Lung (tissue), 12 donors: ENCODE results near the gene TMEM86A. TPM values are rescaled to one million over a fixed set of nuclear protein-coding genes. Genes with fewer than 3 reads are reported as not detected.

Experiments
- ATAC-seq: fragments of 200-7000 bp; cut with Tn5 transposase; one replicate; pipeline ENCODE4 v1.9.1; 2020; ENCODE audit warnings: moderate number of reproducible peaks; ENCODE audit not compliant: insufficient read depth, low FRiP score
- DNase-seq, 3 donors: peaks; one replicate each; pipeline ENCODE4 v3.0.0-alpha.2; 2013 to 2017
- H3K27ac ChIP-seq, 2 donors: one replicate each; pipeline ENCODE4 v1.5.1; 2013; ENCODE audit warnings: mild to moderate bottlenecking in 2 of 2, moderate library complexity in 2 of 2, control low read depth in 1 of 2, inconsistent platforms in 1 of 2, low read depth in 1 of 2, low read length in 1 of 2
- H3K27me3 ChIP-seq, 3 donors: one replicate each; pipeline ENCODE4 v1.5.1; 2013; ENCODE audit warnings: low read length in 2 of 3; ENCODE audit not compliant: control insufficient read depth in 3 of 3, insufficient read depth in 3 of 3
- H3K36me3 ChIP-seq, 4 donors: one replicate each; pipeline ENCODE4 v1.5.1; 2013; ENCODE audit warnings: low read length in 4 of 4, mild to moderate bottlenecking in 1 of 4, moderate library complexity in 1 of 4; ENCODE audit not compliant: control insufficient read depth in 4 of 4, insufficient read depth in 4 of 4
- H3K4me1 ChIP-seq, 5 donors: one replicate each; pipeline ENCODE4 v1.5.1; 2013; ENCODE audit warnings: low read length in 5 of 5, mild to moderate bottlenecking in 2 of 5, moderate library complexity in 1 of 5; ENCODE audit not compliant: control insufficient read depth in 5 of 5, insufficient read depth in 5 of 5
- H3K4me3 ChIP-seq: one replicate; pipeline ENCODE4 v1.5.1; 2013; ENCODE audit warnings: mild to moderate bottlenecking, control low read depth, moderate library complexity
- H3K9ac ChIP-seq, 2 donors: one replicate each; pipeline ENCODE4 v1.5.1; 2013; ENCODE audit warnings: low read length in 2 of 2, control low read depth in 1 of 2; ENCODE audit not compliant: insufficient read depth in 1 of 2
- H3K9me3 ChIP-seq, 4 donors: one replicate each; pipeline ENCODE4 v1.5.1; 2013; ENCODE audit warnings: low read length in 3 of 4, mild to moderate bottlenecking in 1 of 4, moderate library complexity in 1 of 4; ENCODE audit not compliant: control insufficient read depth in 4 of 4, insufficient read depth in 3 of 4
- WGBS, 2 donors: extraction: QIAGEN DNeasy Blood & Tissue Kit; methylation state at CpG; one replicate each; pipeline ENCODE4 v1.1.7; 2013; 5-methylcytosine and 5-hydroxymethylcytosine counted together
- polyA plus RNA-seq, 2 donors: library from polyadenylated mRNA; stranded (reverse); fragments of 200-250 nt; gene quantifications; one replicate each; pipeline ENCODE4 v1.2.1, GENCODE V29; 2013
- total RNA-seq, 2 donors: library from RNA; depleted of rRNA in 1 of 2; stranded (reverse); fragments of >200 nt in 1 of 2; gene quantifications; one replicate each; pipeline ENCODE4 v1.2.1, GENCODE V29; 2014 to 2021
- TF ChIP-seq, protein P1 (sequence below): IDR thresholded peaks from 2 replicates; pipeline ENCODE4 v1.5.1; 2012; ENCODE audit warnings: mild to moderate bottlenecking; ENCODE audit errors: control extremely low read depth, extremely low read depth
- donor health status: control.
- donor health status: control.
- donor health status: Bipolar disorder and iron deficiency.
- donor health status: healthy.
- donor health status: DM: yes; HTN: yes; CAD: no.

TMEM86A gene
- total and polyA plus RNA-seq, 4 donors: 1.9 to 8.9 (median 2.9) TPM

DNA sequence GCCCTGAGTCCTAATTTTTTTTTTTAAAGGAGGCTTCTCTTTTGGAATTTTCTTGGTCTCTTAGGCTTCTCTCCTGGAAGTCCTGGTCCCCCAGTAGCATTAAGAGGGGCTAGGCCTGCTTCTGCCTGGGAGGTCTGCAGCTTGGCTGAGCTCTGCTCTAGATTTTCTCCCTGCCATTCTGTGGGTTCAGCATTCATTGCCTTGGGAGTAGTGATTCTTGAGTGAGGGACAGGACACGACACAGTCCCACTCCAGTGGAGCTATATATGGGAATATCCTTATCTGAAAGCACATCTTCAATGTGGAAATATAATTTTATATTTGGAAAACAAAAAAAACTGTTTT lies 23.7 kb downstream of the TMEM86A start:
- Histone ChIP-seq H3K9ac (peak overlapping the region in 1 of 2 donors; percentile 21), H3K9me3 (no peaks in the 10 kb centered on the region), H3K4me3 (no peak overlapping the region), H3K4me1 (peaks cover 0 to 19% (median 0%) of the 10 kb centered on the region in 5 donors), H3K27ac (no peak overlapping the region), H3K36me3 (no peaks in the 10 kb centered on the region), H3K27me3 (no peaks in the 10 kb centered on the region)
- WGBS, 2 donors: 67 to 77% methylated on average over 1 of the region's 1 CpG
- ATAC-seq (no peak), DNase-seq (no peak)
- TF ChIP-seq, protein P1, sequence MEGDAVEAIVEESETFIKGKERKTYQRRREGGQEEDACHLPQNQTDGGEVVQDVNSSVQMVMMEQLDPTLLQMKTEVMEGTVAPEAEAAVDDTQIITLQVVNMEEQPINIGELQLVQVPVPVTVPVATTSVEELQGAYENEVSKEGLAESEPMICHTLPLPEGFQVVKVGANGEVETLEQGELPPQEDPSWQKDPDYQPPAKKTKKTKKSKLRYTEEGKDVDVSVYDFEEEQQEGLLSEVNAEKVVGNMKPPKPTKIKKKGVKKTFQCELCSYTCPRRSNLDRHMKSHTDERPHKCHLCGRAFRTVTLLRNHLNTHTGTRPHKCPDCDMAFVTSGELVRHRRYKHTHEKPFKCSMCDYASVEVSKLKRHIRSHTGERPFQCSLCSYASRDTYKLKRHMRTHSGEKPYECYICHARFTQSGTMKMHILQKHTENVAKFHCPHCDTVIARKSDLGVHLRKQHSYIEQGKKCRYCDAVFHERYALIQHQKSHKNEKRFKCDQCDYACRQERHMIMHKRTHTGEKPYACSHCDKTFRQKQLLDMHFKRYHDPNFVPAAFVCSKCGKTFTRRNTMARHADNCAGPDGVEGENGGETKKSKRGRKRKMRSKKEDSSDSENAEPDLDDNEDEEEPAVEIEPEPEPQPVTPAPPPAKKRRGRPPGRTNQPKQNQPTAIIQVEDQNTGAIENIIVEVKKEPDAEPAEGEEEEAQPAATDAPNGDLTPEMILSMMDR: no peak

GRCh38 chr11:18723991-18724390 lies 25.4 kb downstream of the TMEM86A start:
- no peak overlapping the region for H3K4me3 ChIP-seq
- ATAC-seq: no peak
- peaks cover 0 to 19% (median 0%) of the 10 kb centered on the region in 5 donors for H3K4me1 ChIP-seq
- no peak overlapping the region for H3K27ac ChIP-seq
- no peaks in the 10 kb centered on the region for H3K9me3 ChIP-seq
- WGBS, 2 donors: 66 to 83% methylated on average over 7 of the region's 7 CpGs
- DNase-seq: no peak
- no peaks in the 10 kb centered on the region for H3K36me3 ChIP-seq
- H3K27me3 ChIP-seq: no peaks in the 10 kb centered on the region
- H3K9ac ChIP-seq: no peak overlapping the region
- TF ChIP-seq, protein P1: no peak

DNA sequence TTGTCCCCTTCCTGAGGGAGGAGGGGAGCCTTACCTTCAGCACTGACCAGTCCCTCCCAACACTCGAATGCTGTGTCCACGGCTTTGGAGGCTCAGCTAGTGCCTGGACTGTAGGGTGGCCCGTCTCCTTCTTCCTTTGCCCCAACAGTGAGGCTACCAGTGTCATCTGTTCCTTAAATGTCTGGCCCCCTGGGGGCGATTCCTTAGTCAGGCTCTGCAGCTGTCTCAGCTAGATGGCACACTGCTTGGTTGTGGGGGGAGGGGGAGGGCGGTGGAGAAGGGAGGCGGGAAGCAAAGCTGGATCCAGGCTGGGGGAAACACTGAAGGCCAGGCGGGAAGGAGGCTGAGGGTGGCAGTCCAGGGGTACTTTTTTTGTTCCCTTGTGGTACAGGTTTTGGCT lies 27.5 kb downstream of the TMEM86A start, which contains the start of gene IGSF22:
Gene IGSF22 (minus strand): TSS at position 149 of the 400 bp plus-strand sequence. CDS start 1,952 bp downstream, outside the sequence.
- WGBS, 2 donors: 83% methylated on average over 7 of the region's 7 CpGs
- no peaks in the 10 kb centered on the region for H3K27me3 ChIP-seq
- H3K4me3 ChIP-seq: no peak within 1 kb of the TSS
- no peak for DNase-seq
- no peak for ATAC-seq
- H3K4me1 ChIP-seq: peaks cover 0 to 9% (median 0%) of the 10 kb centered on the region in 5 donors
- no peak within 1 kb of the TSS for H3K9ac ChIP-seq
- no peaks in the 10 kb centered on the region for H3K9me3 ChIP-seq
- TF ChIP-seq, protein P1: no peak
- no peaks in the 10 kb centered on the region for H3K36me3 ChIP-seq
- H3K27ac ChIP-seq: no peak within 1 kb of the TSS
